Endothelial cell of umbilical vein (primary cell): ENCODE results near the gene BBX. TPM values are rescaled to one million over a fixed set of nuclear protein-coding genes. Genes with fewer than 3 reads are reported as not detected.

Experiments
- BruUV-seq: library from RNA; stranded (reverse); fragments of 400-500 nt; replicated peaks from 2 replicates; lab custom pipeline; 2021; lab: Mats Ljungman, UMichigan
- CTCF ChIA-PET: fragments of 300-600, 350-600 bp; sonication (Branson Sonifier 250); formaldehyde crosslinking; loops from one replicate; lab custom pipeline; 2021; ENCODE audit warnings: antibody characterized with exemption, inconsistent platforms; lab: Charles Lee
- POLR2A ChIA-PET: fragments of 300-600, 350-600 bp; sonication (Branson Sonifier 250); formaldehyde crosslinking; loops from one replicate; lab custom pipeline; 2021; ENCODE audit warnings: antibody characterized with exemption, inconsistent platforms; lab: Charles Lee
- DNase-seq: peaks from one replicate; pipeline ENCODE4 v3.0.0-alpha.2; 2011; ENCODE audit warnings: low read depth, low spot score
- FAIRE-seq: peaks from 2 replicates; lab custom pipeline; 2011; peaks lifted over from hg19 to GRCh38; lab: Jason Lieb, UNC
- H2AFZ ChIP-seq: 2 replicates; pipeline ENCODE4 v1.6.0; 2012; ENCODE audit warnings: low read depth, low read length, control low read depth, inconsistent platforms
- H3K27ac ChIP-seq: 2 replicates; pipeline ENCODE4 v1.5.1; 2011; ENCODE audit warnings: low read depth, mild to moderate bottlenecking, control low read depth, low read length, moderate library complexity; ENCODE audit not compliant: insufficient read depth
- H3K27me3 ChIP-seq, 2 experiments: 2 replicates each; pipeline versions ENCODE4 v1.6.0 to v1.6.1; 2011; ENCODE audit warnings: low read length in 2 of 2, mixed read lengths in 1 of 2; ENCODE audit not compliant: control insufficient read depth in 2 of 2, insufficient read depth in 2 of 2
- H3K36me3 ChIP-seq, 2 experiments: 2 replicates in 1 of 2; 3 replicates in 1 of 2; pipeline ENCODE4 v1.5.1; 2011; ENCODE audit warnings: low read length in 2 of 2, mild to moderate bottlenecking in 1 of 2, moderate library complexity in 1 of 2; ENCODE audit not compliant: control insufficient read depth in 2 of 2, insufficient read depth in 2 of 2; ENCODE audit errors: extremely low read depth in 1 of 2
- H3K4me1 ChIP-seq: 3 replicates; pipeline ENCODE4 v1.5.1; 2011; ENCODE audit warnings: mild to moderate bottlenecking, low read length; ENCODE audit not compliant: control insufficient read depth, insufficient read depth; ENCODE audit errors: extremely low read depth
- H3K4me2 ChIP-seq: 2 replicates; pipeline ENCODE4 v1.6.1; 2011; ENCODE audit warnings: low read length, control low read depth, mixed read lengths; ENCODE audit not compliant: insufficient read depth
- H3K4me3 ChIP-seq, 3 experiments: fragments of 200-600 bp in 1 of 3; sonication (generic), shearing (Covaris generic) in 1 of 3; replicated peaks in 1 of 3; 2 replicates each; pipeline ENCODE4 v1.5.1; 2011 to 2016; ENCODE audit warnings: control low read depth in 3 of 3, low read length in 3 of 3, mild to moderate bottlenecking in 2 of 3, inconsistent platforms in 1 of 3, low read depth in 1 of 3, moderate library complexity in 1 of 3; ENCODE audit not compliant: insufficient read depth in 1 of 3
- H3K79me2 ChIP-seq: 2 replicates; pipeline ENCODE4 v1.6.0; 2012; ENCODE audit warnings: low read length, inconsistent platforms; ENCODE audit not compliant: control insufficient read depth, insufficient read depth
- H3K9ac ChIP-seq: replicated peaks from 2 replicates; pipeline ENCODE3; 2011; ENCODE audit warnings: low read length, control low read depth; ENCODE audit not compliant: insufficient read depth; ENCODE audit errors: extremely low read depth
- H3K9me1 ChIP-seq: replicated peaks from 3 replicates; pipeline ENCODE4 v1.6.0; 2011; ENCODE audit warnings: mild to moderate bottlenecking, low read length; ENCODE audit not compliant: control insufficient read depth, insufficient read depth; ENCODE audit errors: extremely low read depth
- H3K9me3 ChIP-seq: replicated peaks from 2 replicates; pipeline ENCODE4 v1.5.1; 2012; ENCODE audit warnings: low read length, inconsistent platforms; ENCODE audit not compliant: control insufficient read depth, insufficient read depth
- H4K20me1 ChIP-seq: replicated peaks from 2 replicates; pipeline ENCODE3; 2011; ENCODE audit warnings: mild to moderate bottlenecking, low read length; ENCODE audit not compliant: control insufficient read depth, insufficient read depth; ENCODE audit errors: extremely low read depth
- FOS ChIP-seq: IDR thresholded peaks from 2 replicates; pipeline ENCODE4 v1.6.1; 2011; ENCODE audit warnings: mild to moderate bottlenecking, low read length, moderate library complexity, borderline replicate concordance; ENCODE audit not compliant: insufficient read depth
- MYC ChIP-seq: IDR thresholded peaks from one replicate; pipeline ENCODE4 v1.6.1; 2011; ENCODE audit warnings: mild to moderate bottlenecking, low read depth, low read length
- POLR2A ChIP-seq: IDR thresholded peaks from 2 replicates; pipeline ENCODE4 v1.6.1; 2012; ENCODE audit warnings: low read depth, mild to moderate bottlenecking, control low read depth, low read length
- dilution Hi-C: fragments of 300-500 bp; cut with MboI; formaldehyde crosslinking; loops from one replicate; pipeline ENCODE4 v1.15.0; 2019; ENCODE audit warnings: low sequenced_read_pairs; ENCODE audit not compliant: extremely low pct_ligation_motif_present
- intact Hi-C: fragments of 100-400 bp; cut with micrococcal nuclease; formaldehyde crosslinking; loops from one replicate; pipeline ENCODE4 v1.10.0; 2022
- polyA plus RNA-seq, 4 experiments: library from polyadenylated mRNA; depleted of rRNA in 3 of 4; stranded (reverse) in 3 of 4; unstranded in 1 of 4; fragments of >200 nt; gene quantifications; 2 replicates each; pipeline versions ENCODE4 v1.2.1 to v1.2.3, GENCODE V29; 2011 to 2012; ENCODE audit warnings: missing spikeins in 1 of 4
- total RNA-seq: library from RNA; stranded (reverse); gene quantifications from 2 replicates; pipeline ENCODE4 v1.2.3, GENCODE V29; 2021

The BBX gene
- total and polyA plus RNA-seq, 2 donors (not counting 3 experiments of a cell fraction or from before 2014, with no cell fraction given): 21.4 to 43.4 TPM

GRCh38 chr3:107525644-107526305 lies 3.0 kb downstream of the BBX start:
- CTCF ChIA-PET: interaction anchor here (1.0 kb wide), 1 partner anchor 9 kb away, joined by 4 read pairs; no protein-coding TSS in a partner anchor

GRCh38 chr3:107531917-107532469 lies 9.2 kb downstream of the BBX start:
- Histone ChIP-seq H3K27ac (no peak overlapping the region), H3K36me3 (peaks cover 0 to 2% of the 10 kb centered on the region in 2 experiments), H3K79me2 (peaks cover 6% of the 10 kb centered on the region), H4K20me1 (no peaks in the 10 kb centered on the region), H3K4me1 (no peaks in the 10 kb centered on the region), H3K4me2 (no peak overlapping the region), H3K9me1 (no peaks in the 10 kb centered on the region), H3K9ac (no peak overlapping the region), H2AFZ (no peak overlapping the region), H3K9me3 (no peaks in the 10 kb centered on the region), H3K4me3 (no peak overlapping the region), H3K27me3 (no peaks in the 10 kb centered on the region)
- FAIRE-seq (no peak), DNase-seq (no peak)
- dilution Hi-C loops: no loop called here
- no peak for TF ChIP-seq MYC
- TF ChIP-seq POLR2A: no peak
- TF ChIP-seq FOS: no peak
- ChIA-PET POLR2A (no interaction called here), CTCF (no interaction called here)
- no TSS peak for BruUV-seq
- intact Hi-C loops: no loop called here

More at GRCh38 chr3:107525644-107526305, 3.0 kb downstream of the BBX start:
- POLR2A ChIA-PET: no interaction called here
- FAIRE-seq: no peak
- peak overlapping the region; percentile 79 for H3K4me2 ChIP-seq
- no peaks in the 10 kb centered on the region for H4K20me1 ChIP-seq
- no peaks in the 10 kb centered on the region for H3K27me3 ChIP-seq
- intact Hi-C loops: loop anchor here (2.0 kb wide), 1 partner anchor 73 kb away; no protein-coding TSS in a partner anchor
- TF ChIP-seq FOS: no peak
- H2AFZ ChIP-seq: peak overlapping the region; percentile 74
- H3K27ac ChIP-seq: peak overlapping the region; percentile 49
- H3K4me3 ChIP-seq: peak overlapping the region; percentile 85 to 87 (median 86)
- H3K9me1 ChIP-seq: no peaks in the 10 kb centered on the region
- H3K79me2 ChIP-seq: peaks cover 15% of the 10 kb centered on the region
- dilution Hi-C loops: no loop called here
- H3K9me3 ChIP-seq: no peaks in the 10 kb centered on the region
- H3K4me1 ChIP-seq: peaks cover 8% of the 10 kb centered on the region
- BruUV-seq: no TSS peak
- peaks cover 0 to 2% of the 10 kb centered on the region in 2 experiments for H3K36me3 ChIP-seq
- no peak for DNase-seq
- H3K9ac ChIP-seq: peak overlapping the region; percentile 69
